Esophagus squamous epithelium (tissue), 4 donors: ENCODE results near the gene GSTM4.

Experiments
- POLR2A ChIP-seq, 4 donors: fragments of 450-650 bp; IDR thresholded peaks; one replicate each; pipeline ENCODE4 v1.6.1; 2017; ENCODE audit warnings: antibody characterized with exemption in 4 of 4, mild to moderate bottlenecking in 4 of 4, moderate library complexity in 3 of 4
- TF ChIP-seq, protein P1 (sequence below), 6 experiments: fragments of 450-650 bp in 4 of 6; fragments of 200-600 bp in 2 of 6; sonication (generic) in 2 of 6; IDR thresholded peaks; one replicate each; pipeline ENCODE4 v1.5.1; 2016 to 2019; ENCODE audit warnings: antibody characterized with exemption in 6 of 6, mild to moderate bottlenecking in 4 of 6, moderate library complexity in 4 of 6

- TF ChIP-seq, protein P1, sequence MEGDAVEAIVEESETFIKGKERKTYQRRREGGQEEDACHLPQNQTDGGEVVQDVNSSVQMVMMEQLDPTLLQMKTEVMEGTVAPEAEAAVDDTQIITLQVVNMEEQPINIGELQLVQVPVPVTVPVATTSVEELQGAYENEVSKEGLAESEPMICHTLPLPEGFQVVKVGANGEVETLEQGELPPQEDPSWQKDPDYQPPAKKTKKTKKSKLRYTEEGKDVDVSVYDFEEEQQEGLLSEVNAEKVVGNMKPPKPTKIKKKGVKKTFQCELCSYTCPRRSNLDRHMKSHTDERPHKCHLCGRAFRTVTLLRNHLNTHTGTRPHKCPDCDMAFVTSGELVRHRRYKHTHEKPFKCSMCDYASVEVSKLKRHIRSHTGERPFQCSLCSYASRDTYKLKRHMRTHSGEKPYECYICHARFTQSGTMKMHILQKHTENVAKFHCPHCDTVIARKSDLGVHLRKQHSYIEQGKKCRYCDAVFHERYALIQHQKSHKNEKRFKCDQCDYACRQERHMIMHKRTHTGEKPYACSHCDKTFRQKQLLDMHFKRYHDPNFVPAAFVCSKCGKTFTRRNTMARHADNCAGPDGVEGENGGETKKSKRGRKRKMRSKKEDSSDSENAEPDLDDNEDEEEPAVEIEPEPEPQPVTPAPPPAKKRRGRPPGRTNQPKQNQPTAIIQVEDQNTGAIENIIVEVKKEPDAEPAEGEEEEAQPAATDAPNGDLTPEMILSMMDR (IDR thresholded peaks at IDR 0.05) = no peak
- TF ChIP-seq POLR2A (IDR thresholded peaks at IDR 0.05) = no peak
These were observed 14.7 kb upstream of the GSTM4 start for GRCh38 chr1:109641078-109641740.
